SH-SY5Y (cell line): Measurements from ENCODE around the gene ARHGAP28.

Experiments used
- GATA2 ChIP-seq: IDR thresholded peaks from 2 replicates; pipeline ENCODE4 v1.6.1; 2011; ENCODE audit warnings: mild to moderate bottlenecking, low read depth, low read length
- GATA3 ChIP-seq: IDR thresholded peaks from 2 replicates; pipeline ENCODE4 v1.6.1; 2011; ENCODE audit warnings: low read depth, mild to moderate bottlenecking, low read length, moderate library complexity

ARHGAP28 gene

DNA sequence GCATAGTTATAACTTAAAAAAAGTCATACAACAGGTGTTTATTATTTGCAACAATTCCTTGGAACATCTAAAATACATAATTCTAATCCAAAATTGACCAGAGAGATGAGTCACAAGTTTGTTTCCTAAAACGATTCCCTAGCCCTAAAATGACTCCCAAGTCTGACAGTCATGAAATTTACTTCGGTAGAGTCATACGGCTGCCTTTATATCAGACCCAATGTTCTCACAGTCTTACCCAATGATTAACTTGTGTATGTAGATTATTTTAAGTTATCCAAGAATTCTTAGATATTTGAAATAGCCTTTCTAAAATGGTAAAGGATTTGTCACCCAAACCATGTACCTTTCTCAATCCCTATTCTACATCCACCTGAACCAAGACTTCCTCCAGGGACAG is 213.2 kb downstream of the ARHGAP28 start:
- TF ChIP-seq GATA3 (no peak), GATA2 (no peak)

DNA sequence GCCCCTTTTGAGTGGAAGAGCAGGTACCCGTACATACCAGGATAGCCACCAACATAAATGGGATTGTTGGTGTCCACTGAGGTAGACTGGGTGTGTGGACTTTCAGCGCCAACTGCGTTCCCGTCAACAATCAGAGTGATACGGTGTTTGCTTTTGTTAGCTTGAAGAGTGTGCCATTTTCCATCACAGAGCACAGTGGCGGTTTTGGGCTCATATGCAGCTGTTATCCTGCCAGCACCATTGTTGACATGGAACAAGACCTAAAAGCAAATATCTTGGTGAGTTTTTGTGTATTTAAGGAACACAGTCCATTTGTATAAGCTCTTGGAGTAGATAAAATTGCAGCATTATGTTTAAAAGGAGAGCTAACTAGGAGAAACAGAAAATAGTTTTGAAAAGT is 213.6 kb downstream of the ARHGAP28 start:
- TF ChIP-seq GATA3 (no peak), GATA2 (no peak)

GRCh38 chr18:6947338-6948030 is 218.0 kb downstream of the ARHGAP28 start:
- TF ChIP-seq GATA3 (no peak), GATA2 (no peak)

DNA sequence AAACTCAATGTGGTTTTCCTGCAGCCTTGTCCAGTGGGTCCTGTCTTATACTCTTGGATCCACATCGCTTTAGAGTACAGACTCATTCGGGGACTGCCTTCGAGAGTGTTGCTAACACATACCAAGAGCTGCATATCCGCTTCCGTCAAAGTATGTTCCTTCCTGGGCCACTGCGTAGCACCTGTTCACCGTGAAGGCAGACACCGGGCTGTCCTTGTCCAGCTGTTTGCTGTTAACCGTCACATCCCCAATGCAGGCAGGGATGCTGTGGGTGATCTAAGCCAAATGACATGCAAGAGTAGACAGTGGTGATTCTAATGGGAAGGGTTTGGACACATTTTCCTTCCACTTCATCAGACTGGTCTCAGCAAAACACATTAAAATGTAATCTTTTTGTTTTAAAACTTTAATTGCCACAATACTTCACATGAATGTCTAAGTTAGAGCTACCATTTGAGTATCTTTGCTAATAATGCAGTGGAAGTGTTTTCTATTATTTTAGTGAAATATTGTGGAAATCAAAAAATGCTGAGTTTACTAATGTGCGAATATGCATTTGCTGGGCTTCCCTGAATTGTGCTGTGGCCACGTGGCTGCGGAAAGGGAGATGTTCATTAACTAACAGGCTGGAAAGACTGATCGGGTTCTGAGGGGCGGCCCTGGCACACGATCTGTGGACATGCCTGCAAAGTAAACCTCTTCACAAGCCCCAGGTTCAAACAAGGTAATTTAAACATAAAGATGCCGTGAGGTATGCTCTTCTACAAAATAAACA is 219.0 kb downstream of the ARHGAP28 start:
- TF ChIP-seq GATA2 (no peak), GATA3 (no peak)

DNA sequence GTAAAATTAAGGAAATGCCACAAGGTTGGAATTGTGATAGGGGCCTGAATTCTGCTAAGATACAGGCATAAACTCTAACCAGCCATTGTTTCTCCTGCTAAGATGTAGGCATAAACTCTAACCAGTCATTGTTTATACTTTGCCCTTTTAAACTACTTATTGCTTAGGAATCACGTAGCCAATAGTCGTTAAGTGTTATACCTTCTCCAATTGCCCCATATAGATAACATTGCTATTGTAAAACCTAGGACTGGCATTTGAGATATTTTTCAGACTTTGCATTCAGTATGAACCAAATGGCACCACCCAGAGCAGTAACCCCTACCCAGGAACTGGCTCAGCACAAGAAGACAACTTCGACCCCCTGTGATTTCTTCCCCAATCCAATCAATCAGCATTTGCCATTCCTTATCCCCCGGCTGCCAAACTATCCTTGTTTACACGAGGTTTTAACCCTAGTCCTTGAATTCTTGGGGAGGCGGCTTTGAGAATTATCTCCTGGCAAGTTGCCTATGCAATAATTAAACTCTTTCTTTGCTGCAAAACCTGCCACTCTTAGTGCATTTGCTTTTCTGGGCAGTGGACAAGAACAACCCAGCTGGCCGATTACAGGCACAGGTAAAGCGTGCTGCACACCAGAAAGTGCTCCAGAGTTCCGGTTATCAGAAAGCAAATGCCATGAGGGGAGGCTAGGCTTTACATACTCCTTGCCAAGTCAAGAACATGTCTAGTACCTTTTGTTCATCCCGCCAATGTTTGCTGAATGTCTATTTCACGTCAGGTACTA is 220.5 kb downstream of the ARHGAP28 start:
- TF ChIP-seq GATA2 = no peak
- TF ChIP-seq GATA3 = no peak

DNA sequence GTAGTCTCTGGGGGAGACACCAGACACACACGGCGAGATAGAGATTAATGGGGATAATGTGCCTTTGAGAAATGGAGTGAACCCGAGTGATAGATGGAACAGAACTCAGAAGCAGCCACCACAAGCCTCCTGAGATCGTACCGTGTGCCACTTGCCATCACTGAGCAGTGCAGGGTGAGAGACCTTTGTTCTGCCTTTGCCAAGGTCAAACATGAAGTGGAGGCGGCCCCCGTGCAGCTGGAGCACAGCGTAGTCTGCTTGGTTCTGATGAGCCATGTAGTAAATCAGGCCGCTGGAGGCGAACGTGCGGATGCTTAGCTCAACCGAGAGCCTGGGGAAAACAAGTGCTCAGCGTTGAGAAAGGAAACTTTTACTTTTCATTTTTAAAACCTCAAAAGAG is 221.1 kb downstream of the ARHGAP28 start:
- TF ChIP-seq GATA3 (no peak), GATA2 (no peak)

- TF ChIP-seq GATA2 (no peak), GATA3 (no peak)
These were observed 222.0 kb downstream of the ARHGAP28 start for GRCh38 chr18:6951336-6952090.

- TF ChIP-seq GATA2 (no peak), GATA3 (no peak)
These were observed 225.0 kb downstream of the ARHGAP28 start for GRCh38 chr18:6954501-6954900.

- TF ChIP-seq GATA3 (no peak), GATA2 (no peak)
These were observed 225.8 kb downstream of the ARHGAP28 start for GRCh38 chr18:6955304-6955703.

GRCh38 chr18:6956495-6956894 is 227.0 kb downstream of the ARHGAP28 start:
- TF ChIP-seq GATA3 (no peak), GATA2 (no peak)

DNA sequence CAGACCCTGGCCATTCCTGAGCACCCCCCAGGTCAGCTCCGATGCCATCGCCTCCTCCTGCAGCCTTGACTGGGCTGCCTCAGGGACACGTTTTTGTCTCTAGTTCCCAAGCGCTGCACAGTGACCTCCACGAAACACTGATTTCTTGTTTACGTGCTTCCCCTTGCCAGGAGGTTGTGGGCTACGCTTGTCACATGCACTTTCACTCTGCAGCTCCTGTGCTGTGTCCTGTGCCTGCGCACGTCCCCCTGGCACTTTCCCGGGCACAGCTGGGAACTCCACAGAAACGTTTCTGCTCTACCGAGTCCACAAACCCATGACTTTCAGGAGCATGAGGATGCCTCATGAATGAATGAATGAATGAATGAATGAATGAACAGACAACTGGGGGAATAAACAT is 227.5 kb downstream of the ARHGAP28 start:
- no peak for TF ChIP-seq GATA2
- no peak for TF ChIP-seq GATA3

DNA sequence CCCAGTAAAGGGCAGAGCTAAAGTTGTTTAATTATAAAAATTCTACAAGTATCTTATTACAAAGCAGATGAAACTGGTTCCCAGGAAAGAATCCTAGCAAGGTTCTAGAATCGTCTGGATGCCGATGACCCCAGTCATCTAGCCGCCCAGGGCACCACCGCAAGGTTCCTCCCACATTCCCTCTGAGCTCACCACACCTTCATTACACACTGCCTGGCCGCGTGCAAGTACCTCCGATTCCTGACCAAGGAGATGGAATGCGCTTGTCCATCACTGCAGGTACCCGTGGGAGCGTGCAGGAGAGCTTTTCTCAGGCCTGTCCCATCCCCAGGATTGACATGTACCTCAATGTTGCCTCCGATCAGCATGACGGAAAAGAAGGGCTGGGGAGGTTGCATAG is 229.6 kb downstream of the ARHGAP28 start:
- TF ChIP-seq GATA2 (no peak), GATA3 (no peak)

DNA sequence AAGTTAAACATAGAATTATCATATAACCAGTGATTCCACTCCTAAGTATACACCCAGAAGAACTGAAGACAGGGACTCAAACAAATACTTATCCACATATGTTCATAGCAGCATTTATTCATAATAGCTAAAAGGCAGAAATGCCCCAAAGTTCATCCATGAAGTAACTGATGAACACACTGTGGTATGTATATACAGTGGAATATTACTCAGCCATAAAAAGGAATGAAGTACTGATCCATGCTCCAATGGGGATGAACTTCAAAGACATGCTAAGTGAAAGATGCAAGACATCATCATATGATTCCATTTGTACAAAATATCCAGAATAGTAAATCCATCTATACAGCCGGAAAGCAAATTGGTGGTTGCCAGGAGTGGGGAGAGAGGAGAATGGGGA is 230.6 kb downstream of the ARHGAP28 start:
- TF ChIP-seq GATA2 (no peak), GATA3 (no peak)

GRCh38 chr18:6960656-6961055 is 231.1 kb downstream of the ARHGAP28 start:
- TF ChIP-seq GATA2 (no peak), GATA3 (no peak)

- TF ChIP-seq GATA3 (no peak), GATA2 (no peak)
These were observed 231.8 kb downstream of the ARHGAP28 start for GRCh38 chr18:6961331-6961730.
